HPDE6-E6E7 (cell line): ENCODE measurements around the gene MAMDC4.

Experiments used
- DNase-seq: peaks from one replicate; pipeline ENCODE4 v3.0.0; 2011; ENCODE audit warnings: missing footprints; ENCODE audit errors: extremely low spot score

MAMDC4 gene

GRCh38 chr9:136849960-136850865 lies 1.9 kb upstream of the MAMDC4 start:
- no peak for DNase-seq

DNA sequence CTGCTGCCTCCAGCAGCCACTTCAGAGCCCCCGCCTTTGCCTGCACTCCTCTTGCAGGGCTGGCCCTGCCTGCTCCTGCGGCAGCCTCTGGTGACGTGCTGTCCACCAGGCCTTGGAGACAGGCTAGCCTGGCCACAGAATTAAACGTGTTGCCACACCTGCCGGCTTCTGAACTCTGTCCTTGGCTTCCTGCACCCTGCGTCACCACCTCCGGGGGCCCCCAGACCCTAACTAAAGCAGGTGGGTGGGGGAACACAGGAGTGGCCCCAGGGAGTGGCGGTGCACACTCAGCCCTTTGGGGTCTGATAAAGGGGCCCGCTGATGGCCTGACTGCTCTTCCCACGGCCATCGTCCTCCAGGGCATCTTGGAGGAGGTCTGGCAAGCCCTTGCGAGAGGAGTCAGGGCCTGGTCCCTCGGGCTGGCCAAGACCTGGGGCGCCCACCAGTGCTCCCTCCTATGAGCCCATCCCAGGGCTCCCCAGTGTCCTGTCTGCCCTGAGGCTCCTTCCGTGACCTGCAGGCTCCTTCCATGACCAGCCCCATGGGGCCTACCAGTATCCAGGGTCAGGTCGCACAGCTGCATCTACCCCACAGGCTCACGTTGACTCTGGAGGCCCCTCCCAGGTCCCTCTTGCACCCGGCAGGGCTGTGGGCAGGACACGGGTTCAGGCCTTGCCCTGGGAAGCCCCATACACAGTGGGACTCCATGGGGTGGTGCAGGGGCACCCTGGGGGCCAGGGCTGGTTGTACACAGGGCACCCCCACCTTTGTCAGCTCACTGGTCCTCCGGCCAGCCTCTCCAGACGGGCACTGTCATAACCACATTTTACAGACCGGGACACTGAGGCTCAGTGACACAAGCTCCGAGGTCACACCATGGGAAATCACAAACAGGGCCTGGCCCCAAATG lies 1.0 kb upstream of the MAMDC4 start:
- DNase-seq, result no peak

DNA sequence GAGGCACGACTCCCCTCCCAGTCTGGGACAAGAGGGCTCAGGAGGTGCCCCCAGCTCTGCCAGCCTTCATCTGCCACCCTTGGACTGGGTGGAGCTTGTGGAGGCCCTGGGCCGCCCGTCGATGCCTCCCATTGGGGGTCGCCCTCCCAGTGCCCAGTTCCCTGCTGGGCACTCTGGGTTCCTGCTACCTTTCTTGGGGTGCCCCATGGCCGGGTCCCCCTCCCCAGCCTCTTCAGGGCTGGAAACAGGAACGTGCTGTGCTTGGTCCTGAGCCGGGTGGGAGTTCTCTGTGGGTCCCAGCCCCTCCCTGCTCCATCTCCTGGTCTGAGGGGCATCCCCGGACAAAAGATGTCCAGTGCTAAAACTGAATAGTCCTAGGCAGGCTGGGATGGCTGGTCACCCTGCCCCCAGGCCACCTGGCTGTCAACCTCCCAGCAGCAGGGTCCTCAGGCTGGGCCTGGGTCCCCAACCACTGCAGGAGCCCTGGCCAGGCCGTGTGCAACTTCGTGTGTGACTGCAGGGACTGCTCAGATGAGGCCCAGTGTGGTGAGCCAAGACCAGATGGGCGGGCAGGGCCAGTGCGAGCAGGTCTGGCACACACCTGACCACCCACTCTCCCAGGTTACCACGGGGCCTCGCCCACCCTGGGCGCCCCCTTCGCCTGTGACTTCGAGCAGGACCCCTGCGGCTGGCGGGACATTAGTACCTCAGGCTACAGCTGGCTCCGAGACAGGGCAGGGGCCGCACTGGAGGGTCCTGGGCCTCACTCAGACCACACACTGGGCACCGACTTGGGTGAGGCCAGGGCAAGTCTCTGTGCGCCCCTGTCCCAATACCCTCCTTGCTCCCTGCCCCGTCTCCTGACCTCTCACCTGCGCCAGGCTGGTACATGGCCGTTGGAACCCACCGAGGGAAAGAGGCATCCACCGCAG lies 784 bp downstream of the MAMDC4 start:
- DNase-seq, result no peak

GRCh38 chr9:136853596-136854112 lies 1.5 kb downstream of the MAMDC4 start:
- no peak for DNase-seq

DNA sequence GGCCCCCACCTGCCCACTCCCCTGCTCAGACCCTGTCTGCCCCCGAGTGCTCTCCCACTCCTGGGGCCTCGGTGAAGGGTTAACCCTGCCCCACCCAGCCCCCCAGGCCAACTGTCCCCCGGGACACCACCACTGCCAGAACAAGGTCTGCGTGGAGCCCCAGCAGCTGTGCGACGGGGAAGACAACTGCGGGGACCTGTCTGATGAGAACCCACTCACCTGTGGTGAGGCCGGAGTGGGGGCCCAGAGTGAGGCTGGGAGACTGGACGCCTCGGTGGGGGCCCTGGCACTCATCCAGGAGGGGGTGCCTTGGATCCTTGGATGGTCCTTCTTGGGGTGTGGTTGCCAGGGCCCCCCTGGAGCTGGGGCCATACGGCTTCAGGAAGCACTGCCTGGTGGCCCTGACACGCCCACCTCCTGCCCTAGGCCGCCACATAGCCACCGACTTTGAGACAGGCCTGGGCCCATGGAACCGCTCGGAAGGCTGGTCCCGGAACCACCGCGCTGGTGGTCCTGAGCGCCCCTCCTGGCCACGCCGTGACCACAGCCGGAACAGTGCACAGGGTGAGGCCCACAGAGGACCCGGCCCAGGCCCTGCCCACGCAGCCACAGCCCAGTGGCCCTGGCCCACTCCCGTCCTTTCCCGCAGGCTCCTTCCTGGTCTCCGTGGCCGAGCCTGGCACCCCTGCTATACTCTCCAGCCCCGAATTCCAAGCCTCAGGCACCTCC lies 2.1 kb downstream of the MAMDC4 start:
- DNase-seq, result no peak

- no peak for DNase-seq
These were observed 2.8 kb downstream of the MAMDC4 start for GRCh38 chr9:136854842-136855460.

DNA sequence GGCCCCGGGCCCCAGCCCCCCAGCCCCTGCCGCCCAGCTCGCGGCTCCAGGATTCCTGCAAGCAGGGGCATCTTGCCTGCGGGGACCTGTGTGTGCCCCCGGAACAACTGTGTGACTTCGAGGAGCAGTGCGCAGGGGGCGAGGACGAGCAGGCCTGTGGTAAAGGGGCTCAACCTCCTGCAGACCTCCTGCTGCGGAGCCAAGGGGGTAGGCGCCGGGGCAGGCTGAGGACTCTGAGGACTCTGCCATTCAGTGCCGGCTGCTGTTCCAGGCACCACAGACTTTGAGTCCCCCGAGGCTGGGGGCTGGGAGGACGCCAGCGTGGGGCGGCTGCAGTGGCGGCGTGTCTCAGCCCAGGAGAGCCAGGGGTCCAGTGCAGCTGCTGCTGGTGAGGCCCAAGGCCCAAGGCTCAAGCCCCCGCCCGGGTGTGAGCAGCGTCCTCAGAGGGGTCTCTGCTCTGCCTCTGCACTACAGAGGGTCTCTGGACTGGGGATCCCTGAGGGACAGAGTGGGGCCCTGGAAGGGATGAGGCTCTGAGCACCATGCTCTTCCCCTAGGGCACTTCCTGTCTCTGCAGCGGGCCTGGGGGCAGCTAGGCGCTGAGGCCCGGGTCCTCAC lies 3.4 kb downstream of the MAMDC4 start:
- no peak for DNase-seq

DNA sequence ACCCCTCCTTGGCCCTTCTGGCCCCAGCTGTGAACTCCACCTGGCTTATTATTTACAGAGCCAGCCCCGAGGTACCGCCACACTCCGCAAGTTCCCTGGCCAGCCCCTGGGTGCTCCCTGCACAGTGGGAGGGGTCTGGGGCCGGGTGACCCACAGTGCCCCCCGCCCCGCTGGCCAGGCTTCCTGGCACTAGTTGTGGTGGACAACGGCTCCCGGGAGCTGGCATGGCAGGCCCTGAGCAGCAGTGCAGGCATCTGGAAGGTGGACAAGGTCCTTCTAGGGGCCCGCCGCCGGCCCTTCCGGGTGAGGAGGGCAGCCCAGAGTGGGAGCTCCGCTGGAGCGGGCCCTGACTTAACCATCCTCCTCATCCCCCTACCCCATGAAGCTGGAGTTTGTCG lies 3.9 kb downstream of the MAMDC4 start:
- no peak for DNase-seq

GRCh38 chr9:136856541-136857141 lies 4.5 kb downstream of the MAMDC4 start:
- no peak for DNase-seq

DNA sequence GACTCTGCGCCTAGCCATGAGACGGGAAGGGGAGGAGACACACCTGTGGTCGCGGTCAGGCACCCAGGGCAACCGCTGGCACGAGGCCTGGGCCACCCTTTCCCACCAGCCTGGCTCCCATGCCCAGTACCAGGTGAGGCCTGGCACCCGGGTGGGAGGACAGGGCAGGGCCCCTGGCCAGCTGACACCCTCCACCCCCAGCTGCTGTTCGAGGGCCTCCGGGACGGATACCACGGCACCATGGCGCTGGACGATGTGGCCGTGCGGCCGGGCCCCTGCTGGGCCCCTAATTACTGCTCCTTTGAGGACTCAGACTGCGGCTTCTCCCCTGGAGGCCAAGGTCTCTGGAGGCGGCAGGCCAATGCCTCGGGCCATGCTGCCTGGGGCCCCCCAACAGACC lies 5.0 kb downstream of the MAMDC4 start:
- no peak for DNase-seq

DNA sequence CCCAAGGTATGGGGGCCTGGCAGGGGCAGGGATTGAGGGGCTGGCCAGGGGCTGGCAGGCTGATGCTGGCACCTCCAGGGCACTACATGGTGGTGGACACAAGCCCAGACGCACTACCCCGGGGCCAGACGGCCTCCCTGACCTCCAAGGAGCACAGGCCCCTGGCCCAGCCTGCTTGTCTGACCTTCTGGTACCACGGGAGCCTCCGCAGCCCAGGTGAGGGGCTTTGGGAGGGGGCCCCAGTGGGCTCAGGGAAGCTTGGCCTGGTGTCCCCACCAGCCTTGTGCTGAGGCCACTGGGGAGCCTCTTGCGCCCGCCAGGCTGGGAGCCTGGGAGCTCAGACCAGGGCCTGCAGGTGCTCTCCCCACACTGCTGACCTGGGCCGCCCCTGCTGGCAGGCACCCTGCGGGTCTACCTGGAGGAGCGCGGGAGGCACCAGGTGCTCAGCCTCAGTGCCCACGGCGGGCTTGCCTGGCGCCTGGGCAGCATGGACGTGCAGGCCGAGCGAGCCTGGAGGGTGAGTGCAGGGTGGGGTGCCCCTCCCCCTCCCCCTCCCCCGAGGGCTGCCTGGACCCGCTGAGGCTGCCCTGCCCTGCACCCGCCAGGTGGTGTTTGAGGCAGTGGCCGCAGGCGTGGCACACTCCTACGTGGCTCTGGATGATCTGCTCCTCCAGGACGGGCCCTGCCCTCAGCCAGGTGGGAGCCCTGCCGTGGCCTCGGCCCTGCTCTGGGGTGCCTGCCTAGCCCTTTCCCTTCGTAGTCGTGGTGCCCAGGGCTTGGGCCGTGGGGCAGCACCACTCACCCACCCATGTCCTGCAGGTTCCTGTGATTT lies 5.7 kb downstream of the MAMDC4 start:
- DNase-seq, result no peak

DNA sequence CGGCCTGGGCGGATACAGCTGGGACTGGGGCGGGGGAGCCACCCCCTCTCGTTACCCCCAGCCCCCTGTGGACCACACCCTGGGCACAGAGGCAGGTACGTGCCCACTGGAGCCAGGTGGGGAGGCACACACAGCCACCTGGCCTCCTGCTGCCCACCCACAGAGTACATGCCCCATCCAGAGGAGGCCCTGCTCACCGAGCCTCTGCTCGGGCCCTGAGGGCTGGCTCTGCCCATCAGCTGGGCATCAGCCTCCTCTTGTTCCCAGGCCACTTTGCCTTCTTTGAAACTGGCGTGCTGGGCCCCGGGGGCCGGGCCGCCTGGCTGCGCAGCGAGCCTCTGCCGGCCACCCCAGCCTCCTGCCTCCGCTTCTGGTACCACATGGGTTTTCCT lies 6.3 kb downstream of the MAMDC4 start:
- DNase-seq, result no peak

- peak; percentile 26 for DNase-seq
These were observed 7.0 kb downstream of the MAMDC4 start for GRCh38 chr9:136858844-136859757.

DNA sequence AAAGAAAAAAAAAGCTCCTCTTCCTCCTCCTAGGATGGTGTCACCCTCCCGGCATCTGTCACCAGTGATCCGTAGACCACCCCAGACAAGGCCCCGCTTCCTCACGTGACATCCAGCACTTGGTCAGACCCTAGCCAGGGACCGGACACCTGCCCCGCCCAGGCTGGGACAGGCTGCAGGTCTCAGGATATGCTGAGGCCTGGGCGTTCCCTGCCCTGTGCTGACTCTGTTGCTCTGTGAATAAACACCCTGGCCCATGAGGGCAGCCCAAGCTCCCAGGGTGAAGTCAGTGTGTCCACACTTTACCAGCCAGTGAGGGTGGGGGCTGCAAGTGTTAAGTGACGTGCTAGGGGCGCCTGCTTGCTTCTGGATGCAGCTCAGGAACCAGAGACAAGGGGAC lies 8.4 kb downstream of the MAMDC4 start:
- DNase-seq, result no peak

DNA sequence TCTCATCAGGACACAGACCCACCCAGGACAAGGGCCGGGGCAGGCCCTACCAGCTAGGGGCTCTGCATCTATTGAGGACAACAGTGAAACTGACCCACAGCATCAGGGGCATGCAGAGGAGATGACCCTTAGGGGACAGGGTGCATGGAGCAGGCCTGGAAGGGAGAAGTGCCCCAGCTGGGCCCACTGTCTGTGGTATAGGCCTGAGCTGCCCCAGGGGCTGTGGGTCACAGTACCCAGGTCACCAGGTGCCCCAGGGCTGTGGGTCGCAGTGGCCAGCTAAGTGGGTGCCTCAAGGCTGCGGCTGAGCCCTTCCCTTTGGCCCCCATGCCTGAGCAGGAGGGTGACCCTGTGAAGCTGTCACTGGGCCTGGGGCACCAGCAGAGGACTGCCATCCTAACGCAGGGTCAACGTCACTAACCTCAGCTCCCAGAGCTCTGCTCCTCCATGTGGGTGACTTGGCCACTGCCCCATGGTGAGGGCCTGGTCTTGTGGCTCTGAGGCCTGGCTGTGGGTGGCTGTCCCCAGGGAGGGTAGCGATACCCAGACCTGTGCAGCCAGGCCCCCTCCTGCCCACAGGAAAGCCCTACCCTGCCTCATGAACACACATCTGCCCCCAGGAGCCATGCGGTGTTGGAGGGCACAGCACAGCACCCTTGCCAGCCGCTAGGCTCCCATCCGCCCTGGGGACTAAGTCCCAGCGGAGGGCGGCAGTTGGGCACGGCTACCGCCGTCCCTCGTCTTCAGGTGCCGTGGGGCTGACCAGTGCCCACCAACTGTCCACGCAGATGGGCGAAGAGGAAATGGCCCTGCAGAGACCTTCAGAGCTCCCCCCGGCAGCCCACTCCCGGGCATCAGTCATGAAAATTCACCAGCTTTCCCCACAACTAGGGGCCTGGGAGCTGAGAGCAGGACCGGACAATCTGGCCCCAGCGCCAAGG lies 9.1 kb downstream of the MAMDC4 start:
- DNase-seq, result no peak

DNA sequence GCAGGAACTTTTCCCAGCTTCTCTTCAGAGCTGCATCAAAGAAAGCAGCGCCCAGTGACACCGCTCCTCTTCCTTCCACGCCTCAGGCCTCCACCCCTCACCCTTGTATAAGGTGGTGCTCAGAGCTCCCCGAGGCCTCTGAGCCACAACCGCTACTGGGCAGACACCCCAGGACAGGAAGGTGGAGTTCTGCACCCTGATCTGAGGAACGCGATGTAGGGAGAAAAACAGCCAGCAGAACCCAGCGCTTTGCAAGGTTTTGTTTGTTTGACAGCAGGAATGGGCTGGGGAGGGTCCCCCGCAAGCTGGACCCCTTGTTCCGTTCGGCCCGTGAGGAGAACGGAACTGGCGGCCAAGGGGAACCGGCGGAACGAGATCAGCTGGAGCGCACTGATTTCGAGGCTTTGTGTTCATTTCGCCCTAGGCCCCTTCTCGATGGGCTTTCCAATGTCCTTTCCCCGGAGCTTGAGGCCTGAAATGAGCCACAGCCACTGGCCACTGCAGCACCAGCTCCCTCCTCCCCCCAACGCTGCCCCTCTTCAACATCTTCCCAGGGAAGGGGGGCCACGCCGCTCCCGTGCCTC lies 9.8 kb downstream of the MAMDC4 start:
- DNase-seq, result no peak
